Mucosa of stomach (tissue), 1 donor: ENCODE data around the gene KMT2C.

ENCODE experiments used
- H3K27me3 ChIP-seq: one replicate; pipeline ENCODE4 v1.7.0; 2013; ENCODE audit warnings: mild to moderate bottlenecking, low read length; ENCODE audit not compliant: control insufficient read depth, insufficient read depth
- H3K36me3 ChIP-seq: one replicate; pipeline ENCODE4 v1.7.0; 2013; ENCODE audit warnings: low read length; ENCODE audit not compliant: control insufficient read depth, insufficient read depth
- H3K4me1 ChIP-seq: one replicate; pipeline ENCODE4 v1.7.0; 2013; ENCODE audit warnings: mild to moderate bottlenecking, low read length; ENCODE audit not compliant: control insufficient read depth, insufficient read depth
- H3K4me3 ChIP-seq: one replicate; pipeline ENCODE4 v1.7.0; 2013; ENCODE audit warnings: low read length
- H3K9ac ChIP-seq: one replicate; pipeline ENCODE4 v1.7.0; 2013; ENCODE audit warnings: mild to moderate bottlenecking, low read length, moderate library complexity
- H3K9me3 ChIP-seq: one replicate; pipeline ENCODE4 v1.7.0; 2013; ENCODE audit warnings: mild to moderate bottlenecking, low read length, moderate library complexity; ENCODE audit not compliant: control insufficient read depth
- donor health status: Pancreatic carcinoma.

KMT2C gene

GRCh38 chr7:152089183-152089582 lies 346.6 kb downstream of the KMT2C start:
- no peak overlapping the region for H3K4me3 ChIP-seq
- H3K9me3 ChIP-seq: no peaks in the 10 kb centered on the region
- no peak overlapping the region for H3K9ac ChIP-seq
- H3K4me1 ChIP-seq: no peaks in the 10 kb centered on the region
- H3K36me3 ChIP-seq: no peaks in the 10 kb centered on the region
- no peaks in the 10 kb centered on the region for H3K27me3 ChIP-seq

GRCh38 chr7:152086513-152086912 lies 349.3 kb downstream of the KMT2C start:
- Histone ChIP-seq H3K4me3 (no peak overlapping the region), H3K36me3 (no peaks in the 10 kb centered on the region), H3K9ac (no peak overlapping the region), H3K27me3 (no peaks in the 10 kb centered on the region), H3K9me3 (no peaks in the 10 kb centered on the region), H3K4me1 (peaks cover 3% of the 10 kb centered on the region)

GRCh38 chr7:152085131-152085530 lies 350.7 kb downstream of the KMT2C start:
- Histone ChIP-seq H3K9me3 (no peaks in the 10 kb centered on the region), H3K36me3 (no peaks in the 10 kb centered on the region), H3K4me3 (no peak overlapping the region), H3K27me3 (no peaks in the 10 kb centered on the region), H3K4me1 (peaks cover 9% of the 10 kb centered on the region), H3K9ac (no peak overlapping the region)
